DOHH2 (cell line): ENCODE data around the gene RENBP.

ENCODE experiments used
- CTCF ChIP-seq: fragments of 200-600 bp; sonication (generic); IDR thresholded peaks from one replicate; pipeline ENCODE4 v1.5.1; 2014; ENCODE audit warnings: antibody characterized with exemption, mild to moderate bottlenecking, low read depth, low read length; ENCODE audit not compliant: poor library complexity, severe bottlenecking
- EZH2phosphoT487 ChIP-seq: fragments of 200-600 bp; sonication (generic); IDR thresholded peaks from 2 replicates; pipeline ENCODE4 v1.6.1; 2017; ENCODE audit warnings: borderline replicate concordance, mild to moderate bottlenecking, antibody characterized with exemption, low read length, moderate library complexity, mixed read lengths

DNA sequence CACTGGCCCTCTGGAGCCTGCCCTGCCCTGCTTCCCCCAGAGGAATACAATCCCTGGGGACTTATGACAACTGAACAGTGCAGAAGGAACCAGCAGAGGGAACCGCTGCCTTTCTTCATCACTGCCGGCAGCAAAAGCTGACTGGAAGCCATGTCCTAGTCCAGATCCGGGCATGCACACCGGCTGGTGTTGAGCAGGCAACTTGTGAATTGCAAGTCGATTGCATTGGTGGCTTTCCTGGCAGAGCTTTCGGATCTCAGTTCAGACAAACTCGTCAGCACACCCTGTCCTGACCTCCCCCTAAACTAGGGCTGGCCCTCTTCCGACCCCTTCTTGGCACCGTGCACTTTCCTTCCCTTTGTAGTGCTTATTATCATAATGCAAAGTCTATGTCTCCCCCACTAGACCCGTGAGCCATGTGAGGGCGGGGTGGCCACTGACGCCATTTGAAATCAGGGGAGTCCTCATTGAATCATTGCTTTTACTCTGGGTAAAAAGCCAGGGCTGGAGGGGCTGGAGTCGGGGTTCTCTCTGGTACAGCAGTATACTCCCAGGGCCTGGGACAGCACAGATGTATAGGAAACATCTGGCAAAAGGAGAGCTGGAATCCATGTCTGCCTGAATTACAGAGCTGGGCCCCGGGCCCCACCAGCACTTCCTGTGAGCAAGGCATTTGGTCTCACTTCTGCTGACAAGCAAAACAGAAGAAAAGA is 20.1 kb downstream of the RENBP start:
- TF ChIP-seq CTCF (no peak), EZH2phosphoT487 (no peak)
